BLaER1 treated with 17β-estradiol and CSF1 and Interleukin-3, amounts not matched to agents 10 nM and 100 nM (cell line): ENCODE data around the gene GIMAP2.

Source experiments
- H3K27ac ChIP-seq, 11 experiments: shearing (Covaris generic); formaldehyde crosslinking; 2 replicates each; pipeline ENCODE4 v1.8.1; 2022
- H3K27me3 ChIP-seq, 11 experiments: shearing (Covaris generic); formaldehyde crosslinking; 2 replicates each; pipeline ENCODE4 v1.8.1; 2022
- H3K36me3 ChIP-seq, 11 experiments: shearing (Covaris generic); formaldehyde crosslinking; 2 replicates each; pipeline ENCODE4 v1.8.1; 2022
- H3K4me1 ChIP-seq, 10 experiments: shearing (Covaris generic); formaldehyde crosslinking; 2 replicates each; pipeline ENCODE4 v1.8.1; 2022
- H3K4me2 ChIP-seq, 11 experiments: shearing (Covaris generic); formaldehyde crosslinking; 2 replicates each; pipeline ENCODE4 v1.8.1; 2022
- H3K4me3 ChIP-seq, 10 experiments: shearing (Covaris generic); formaldehyde crosslinking; 2 replicates each; pipeline ENCODE4 v1.8.1; 2022
- H3K9ac ChIP-seq, 11 experiments: shearing (Covaris generic); formaldehyde crosslinking; 2 replicates each; pipeline ENCODE4 v1.8.1; 2022
- H3K9me3 ChIP-seq, 11 experiments: shearing (Covaris generic); formaldehyde crosslinking; replicated peaks in 1 of 11; 2 replicates each; pipeline ENCODE4 v1.8.1; 2022
- H4K20me1 ChIP-seq, 11 experiments: shearing (Covaris generic); formaldehyde crosslinking; 2 replicates each; pipeline ENCODE4 v1.8.1; 2022
- Cebpa-rat ChIP-seq, 11 experiments: shearing (Covaris generic); IDR thresholded peaks; 2 replicates each; pipeline ENCODE4 v1.8.1; 2022

Gene GIMAP2

DNA sequence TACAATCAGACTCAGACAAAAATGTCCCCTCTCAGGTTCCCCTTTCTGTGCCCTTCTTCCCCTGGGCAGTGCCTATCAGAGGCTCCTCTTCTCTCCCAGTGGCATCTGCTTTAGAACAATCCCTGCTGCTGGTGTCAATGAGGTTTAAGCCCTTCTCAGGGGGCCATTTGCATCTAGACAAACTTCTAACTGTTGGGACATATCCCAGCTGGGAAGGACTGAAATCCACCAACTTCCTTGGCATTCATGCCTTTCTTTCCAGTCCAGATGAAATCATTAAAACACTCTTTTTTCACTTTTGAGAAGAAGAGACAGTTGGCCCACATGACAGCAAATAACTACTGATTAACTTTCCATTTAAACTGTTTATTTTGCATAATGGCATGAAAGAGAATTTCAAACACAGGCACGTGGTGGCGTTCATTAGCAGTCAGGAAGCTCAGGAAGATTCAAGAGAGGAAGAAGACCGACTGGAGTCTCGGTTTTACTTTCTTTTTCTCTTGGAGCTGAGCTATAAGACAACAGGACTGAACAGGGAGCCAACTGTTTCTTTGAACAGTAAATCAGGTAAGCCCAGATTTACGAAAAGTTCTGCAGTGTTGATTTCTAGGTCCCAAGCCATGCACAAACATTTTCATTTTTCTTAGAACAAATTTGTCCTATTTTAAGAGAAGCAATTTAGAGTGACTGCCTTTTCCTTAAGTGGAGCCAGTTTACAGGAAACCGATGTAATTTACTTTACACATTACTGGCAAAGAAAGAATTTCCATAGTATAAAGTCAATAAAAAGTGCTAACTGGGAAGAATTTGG lies at the start of gene GIMAP2:
TSS of gene GIMAP2 (plus strand) at position 488 of the 811 bp plus-strand sequence. CDS start 1,354 bp downstream, outside the sequence.
- no peak for TF ChIP-seq Cebpa-rat (IDR thresholded peaks at IDR 0.05)
- Histone ChIP-seq H3K27ac (peak within 1 kb of the TSS; percentile 71 to 85 (median 81)), H3K4me3 (peak within 1 kb of the TSS; percentile 61 to 73 (median 66)), H3K4me2 (peak within 1 kb of the TSS; percentile 80 to 97 (median 92)), H3K27me3 (no peaks in the 10 kb centered on the region), H3K36me3 (peaks cover 21 to 29% (median 27%) of the 10 kb centered on the region in 11 experiments), H3K9ac (peak within 1 kb of the TSS; percentile 70 to 84 (median 79)), H3K4me1 (peaks cover 25 to 66% (median 34%) of the 10 kb centered on the region in 10 experiments), H4K20me1 (no peaks in the 10 kb centered on the region), H3K9me3 (peaks cover 15 to 38% (median 29%) of the 10 kb centered on the region in 11 experiments; a peak in 21 of 22 replicates)

DNA sequence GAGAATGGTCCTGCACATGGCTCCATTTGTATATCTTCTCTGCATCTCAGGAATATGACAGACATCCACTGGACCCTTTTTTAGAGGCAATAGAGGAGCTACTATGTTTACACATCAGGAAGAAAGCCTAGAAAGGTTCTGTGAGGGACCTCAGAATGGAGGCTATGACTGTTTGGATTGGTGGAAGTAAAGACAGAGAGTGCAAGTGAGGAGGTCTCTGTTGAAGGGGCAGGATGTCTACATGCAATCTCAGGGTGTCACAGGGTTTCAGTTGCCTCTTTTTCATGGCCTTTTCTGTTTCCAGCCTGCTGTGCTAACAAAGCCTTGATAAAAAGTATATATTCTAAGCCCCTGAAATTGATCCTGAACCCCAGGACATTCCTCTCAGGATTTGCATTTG lies 43.7 kb upstream of the GIMAP2 start:
- no peak overlapping the region for H3K9ac ChIP-seq
- TF ChIP-seq Cebpa-rat (IDR thresholded peaks at IDR 0.05) = no peak
- H3K4me3 ChIP-seq = no peak overlapping the region
- no peaks in the 10 kb centered on the region for H4K20me1 ChIP-seq
- H3K4me1 ChIP-seq = no peaks in the 10 kb centered on the region
- H3K27me3 ChIP-seq = no peaks in the 10 kb centered on the region
- H3K9me3 ChIP-seq = peaks cover 31 to 49% (median 40%) of the 10 kb centered on the region in 11 experiments
- no peak overlapping the region for H3K27ac ChIP-seq
- H3K4me2 ChIP-seq = no peak overlapping the region
- H3K36me3 ChIP-seq = no peaks in the 10 kb centered on the region

DNA sequence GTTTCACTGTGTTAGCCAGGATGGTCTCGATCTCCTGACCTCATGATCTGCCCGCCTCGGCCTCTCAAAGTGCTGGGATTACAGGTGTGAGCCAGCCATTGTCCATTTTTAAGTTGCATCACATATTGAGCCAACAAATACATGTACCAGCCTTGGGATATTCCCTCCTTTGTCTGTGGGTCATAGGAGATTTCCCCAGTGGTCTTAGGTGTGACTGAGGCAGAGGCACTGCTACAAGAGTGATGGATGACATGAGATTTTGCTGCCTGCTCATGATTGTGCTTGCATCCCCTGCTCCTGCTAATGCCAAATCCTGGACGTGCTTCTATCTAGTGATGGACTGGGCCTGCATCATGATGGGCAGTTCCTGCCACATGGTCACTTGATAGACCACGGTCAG lies 42.6 kb upstream of the GIMAP2 start:
- Histone ChIP-seq H3K27me3 (no peaks in the 10 kb centered on the region), H3K4me2 (no peak overlapping the region), H4K20me1 (no peaks in the 10 kb centered on the region), H3K27ac (no peak overlapping the region), H3K4me1 (peaks cover 0 to 5% (median 0%) of the 10 kb centered on the region in 10 experiments; a peak in 5 of 20 replicates), H3K9ac (no peak overlapping the region), H3K9me3 (peaks cover 30 to 48% (median 35%) of the 10 kb centered on the region in 11 experiments), H3K36me3 (no peaks in the 10 kb centered on the region), H3K4me3 (no peak overlapping the region)
- no peak for TF ChIP-seq Cebpa-rat (IDR thresholded peaks at IDR 0.05)

DNA sequence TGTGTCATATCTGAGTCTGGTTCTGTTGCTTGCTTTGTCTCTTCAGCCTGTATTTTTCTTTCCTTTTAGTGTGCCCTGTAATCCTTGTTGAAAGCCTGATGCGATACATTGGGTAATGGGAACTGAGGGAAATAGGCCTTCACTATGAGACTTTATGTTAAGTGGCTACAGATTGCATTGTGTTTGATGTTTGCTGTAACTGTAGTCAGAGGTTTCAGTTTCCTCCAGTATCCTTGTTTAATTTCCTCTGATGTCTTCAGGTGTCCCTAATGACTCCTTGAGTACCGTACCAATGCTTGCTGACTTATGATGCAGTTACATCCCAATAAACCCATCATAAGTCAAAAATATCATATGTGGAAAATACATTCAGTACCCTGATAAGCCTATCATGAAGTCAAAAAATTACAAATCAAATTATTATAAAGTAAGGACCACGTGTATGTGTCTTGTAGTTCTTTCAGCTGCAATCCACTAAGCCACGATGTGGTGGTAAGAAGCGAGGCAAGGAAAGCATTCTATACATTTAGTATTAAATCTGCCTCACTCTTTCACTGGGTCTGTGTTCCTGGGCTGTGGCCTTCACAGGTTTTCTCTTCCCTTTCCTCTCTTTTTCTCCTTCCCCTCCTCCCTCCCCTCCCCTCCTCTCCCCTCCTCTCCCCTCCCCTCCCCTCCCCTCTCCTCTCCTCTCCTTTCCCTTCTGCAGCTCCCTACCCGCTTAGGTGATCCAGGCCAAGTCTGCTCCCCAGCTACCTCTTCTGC lies 40.1 kb upstream of the GIMAP2 start:
- no peak overlapping the region for H3K4me2 ChIP-seq
- no peak overlapping the region for H3K27ac ChIP-seq
- no peaks in the 10 kb centered on the region for H3K27me3 ChIP-seq
- H3K9me3 ChIP-seq = peaks cover 6 to 23% (median 13%) of the 10 kb centered on the region in 11 experiments; a peak in 19 of 22 replicates
- H3K4me3 ChIP-seq = no peak overlapping the region
- no peaks in the 10 kb centered on the region for H4K20me1 ChIP-seq
- peaks cover 5 to 29% (median 9%) of the 10 kb centered on the region in 10 experiments; a peak in 16 of 20 replicates for H3K4me1 ChIP-seq
- H3K36me3 ChIP-seq = no peaks in the 10 kb centered on the region
- no peak for TF ChIP-seq Cebpa-rat (IDR thresholded peaks at IDR 0.05)
- no peak overlapping the region for H3K9ac ChIP-seq

DNA sequence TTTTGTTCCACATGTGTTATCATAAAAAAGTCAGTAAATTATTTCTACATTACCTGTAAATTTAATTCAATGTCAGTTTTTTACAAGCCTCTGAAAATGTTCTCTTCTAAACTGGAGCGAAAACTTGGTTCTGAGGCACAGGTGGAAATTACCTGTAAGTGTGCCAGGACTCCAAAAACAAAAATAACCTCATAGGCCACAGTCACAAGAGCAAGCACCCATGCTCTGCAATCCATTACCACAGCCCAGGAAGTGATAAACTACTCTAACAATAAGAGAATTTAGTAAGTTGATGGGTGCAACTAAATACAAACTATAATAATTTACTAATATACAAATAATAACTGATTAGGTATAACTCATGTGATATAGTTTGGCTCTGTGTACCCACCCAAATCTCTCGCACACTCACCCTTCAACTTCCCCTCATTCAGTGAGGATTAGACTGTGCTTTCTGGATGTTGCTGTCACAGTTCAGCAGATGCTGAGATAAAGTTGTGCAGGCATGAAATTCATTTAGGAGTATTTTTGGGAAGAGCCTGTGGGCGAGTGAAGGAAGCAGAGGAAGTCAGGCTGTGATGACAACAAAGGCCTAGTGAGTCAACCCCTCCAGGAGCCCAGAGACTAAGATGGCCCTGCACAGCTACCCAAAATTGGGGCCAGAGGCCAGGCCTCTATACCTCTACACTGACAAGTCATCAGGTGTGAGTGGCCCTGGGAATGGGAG lies 37.0 kb upstream of the GIMAP2 start:
- Histone ChIP-seq H3K36me3 (no peaks in the 10 kb centered on the region), H3K4me1 (peaks cover 5 to 29% (median 9%) of the 10 kb centered on the region in 10 experiments; a peak in 16 of 20 replicates), H3K9ac (0 out of 22 replicates have a peak overlapping the region, but pooled peaks of 1 of the 11 experiments have one; percentile 13), H3K4me2 (peak overlapping the region in 10 of 11 experiments; percentile 7 to 84 (median 46); a peak in 15 of 22 replicates), H3K9me3 (peaks cover 0 to 25% (median 8%) of the 10 kb centered on the region in 11 experiments; a peak in 13 of 22 replicates), H3K27ac (peak overlapping the region in 3 of 11 experiments; percentile 35 to 55 (median 53); a peak in 6 of 22 replicates), H3K27me3 (no peaks in the 10 kb centered on the region), H4K20me1 (no peaks in the 10 kb centered on the region), H3K4me3 (no peak overlapping the region)
- TF ChIP-seq Cebpa-rat (IDR thresholded peaks at IDR 0.05) = no peak

DNA sequence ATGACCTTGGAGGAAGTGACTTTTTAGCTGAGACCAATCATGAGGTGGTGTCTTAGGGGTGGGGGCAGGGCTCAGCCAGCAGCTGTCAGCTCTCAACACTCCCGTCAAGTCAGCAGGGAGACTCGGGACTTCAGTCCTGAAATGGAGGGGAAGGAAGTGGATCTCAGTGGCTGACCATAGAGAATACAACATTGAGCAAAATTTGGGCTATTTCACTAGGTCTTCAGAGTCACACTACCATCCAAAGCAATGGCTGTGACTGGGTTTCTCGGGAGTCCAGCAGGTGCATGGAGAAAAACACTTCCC lies 36.5 kb upstream of the GIMAP2 start:
- no peaks in the 10 kb centered on the region for H3K27me3 ChIP-seq
- H3K4me3 ChIP-seq = no peak overlapping the region
- peaks cover 5 to 29% (median 9%) of the 10 kb centered on the region in 10 experiments; a peak in 16 of 20 replicates for H3K4me1 ChIP-seq
- 0 out of 22 replicates have a peak overlapping the region, but pooled peaks of 1 of the 11 experiments have one; percentile 13 for H3K9ac ChIP-seq
- peak overlapping the region in 10 of 11 experiments; percentile 7 to 84 (median 46); a peak in 14 of 22 replicates for H3K4me2 ChIP-seq
- H3K9me3 ChIP-seq = peaks cover 0 to 20% (median 8%) of the 10 kb centered on the region in 11 experiments; a peak in 13 of 22 replicates
- no peaks in the 10 kb centered on the region for H4K20me1 ChIP-seq
- no peak for TF ChIP-seq Cebpa-rat (IDR thresholded peaks at IDR 0.05)
- peak overlapping the region in 3 of 11 experiments; percentile 35 to 55 (median 53); a peak in 6 of 22 replicates for H3K27ac ChIP-seq
- no peaks in the 10 kb centered on the region for H3K36me3 ChIP-seq

DNA sequence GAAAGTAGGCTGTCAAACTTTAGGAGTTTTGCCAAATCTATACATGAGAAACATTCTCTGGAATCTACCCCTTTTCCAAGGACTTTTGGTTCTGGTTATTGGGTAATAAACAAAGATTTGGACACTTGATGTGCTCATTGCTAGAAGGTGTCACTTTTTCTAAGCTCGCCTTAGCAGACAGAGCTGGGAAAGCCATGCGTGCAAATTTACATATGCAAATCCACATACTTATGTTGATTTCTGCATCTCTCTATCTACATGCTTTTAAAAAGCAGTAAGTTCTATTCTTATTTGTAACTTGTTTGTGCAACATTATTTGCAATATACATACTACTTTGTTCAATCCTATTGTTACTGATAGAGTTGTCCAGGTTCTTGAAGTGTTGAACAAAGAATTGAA lies 30.8 kb upstream of the GIMAP2 start:
- no peak for TF ChIP-seq Cebpa-rat (IDR thresholded peaks at IDR 0.05)
- peaks cover 15 to 45% (median 31%) of the 10 kb centered on the region in 11 experiments for H3K9me3 ChIP-seq

DNA sequence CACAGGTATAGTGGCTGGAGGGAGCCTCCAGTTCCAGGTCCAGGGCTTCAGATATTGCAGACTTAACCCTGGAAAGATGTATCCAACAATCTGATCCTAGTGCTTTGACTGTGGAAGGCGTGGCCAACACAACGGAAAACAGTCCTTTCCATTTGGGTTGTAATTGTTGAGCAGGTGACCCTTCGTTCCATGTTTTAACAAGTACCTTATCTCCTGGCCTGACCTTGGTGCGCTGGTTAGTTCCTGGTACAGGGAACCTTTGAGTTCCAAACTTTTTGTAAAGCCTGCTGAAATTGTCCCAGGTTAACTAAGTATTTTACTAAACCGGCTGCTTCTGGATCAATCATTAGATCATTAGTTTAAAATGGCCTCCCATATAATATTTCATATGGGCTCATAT lies 29.5 kb upstream of the GIMAP2 start:
- H3K9me3 ChIP-seq = peaks cover 15 to 45% (median 31%) of the 10 kb centered on the region in 11 experiments

More for the DNA sequence above, 30.8 kb upstream of the GIMAP2 start:
- H3K9ac ChIP-seq = no peak overlapping the region
- no peak overlapping the region for H3K4me2 ChIP-seq
- peaks cover 0 to 6% (median 0%) of the 10 kb centered on the region in 10 experiments; a peak in 6 of 20 replicates for H3K4me1 ChIP-seq
- no peak overlapping the region for H3K4me3 ChIP-seq
- no peaks in the 10 kb centered on the region for H3K27me3 ChIP-seq
- H4K20me1 ChIP-seq = no peaks in the 10 kb centered on the region
- no peaks in the 10 kb centered on the region for H3K36me3 ChIP-seq
- H3K27ac ChIP-seq = no peak overlapping the region

More for the DNA sequence above, 29.5 kb upstream of the GIMAP2 start:
- no peak overlapping the region for H3K4me2 ChIP-seq
- no peak overlapping the region for H3K27ac ChIP-seq
- TF ChIP-seq Cebpa-rat (IDR thresholded peaks at IDR 0.05) = no peak
- no peaks in the 10 kb centered on the region for H3K36me3 ChIP-seq
- H4K20me1 ChIP-seq = no peaks in the 10 kb centered on the region
- H3K4me1 ChIP-seq = peaks cover 0 to 3% (median 0%) of the 10 kb centered on the region in 10 experiments; a peak in 1 of 20 replicates
- no peak overlapping the region for H3K4me3 ChIP-seq
- H3K9ac ChIP-seq = no peak overlapping the region
- no peaks in the 10 kb centered on the region for H3K27me3 ChIP-seq
